ENCODE results near the gene TANGO2.

DNA sequence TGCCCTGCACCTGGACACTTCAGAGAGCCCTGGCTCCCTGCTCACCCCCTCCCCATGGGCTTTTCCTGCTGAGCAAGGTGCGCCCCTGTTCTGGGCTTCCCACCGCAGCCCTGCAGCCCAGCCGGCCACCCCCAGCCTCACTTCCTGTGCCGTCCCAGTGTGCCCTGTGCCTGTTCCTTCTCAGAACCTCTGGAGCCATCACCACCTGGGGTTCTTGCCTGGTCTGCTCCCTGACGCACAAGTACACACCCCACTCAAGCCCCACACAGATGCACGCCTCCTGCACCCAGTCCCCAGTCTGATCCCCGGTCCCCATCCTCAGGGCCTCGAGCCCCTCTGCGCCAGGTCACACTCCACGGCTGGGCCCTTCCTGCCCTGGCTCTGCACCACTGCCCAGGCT is 35.3 kb downstream of the TANGO2 start:
- TF ChIP-seq, protein P1, sequence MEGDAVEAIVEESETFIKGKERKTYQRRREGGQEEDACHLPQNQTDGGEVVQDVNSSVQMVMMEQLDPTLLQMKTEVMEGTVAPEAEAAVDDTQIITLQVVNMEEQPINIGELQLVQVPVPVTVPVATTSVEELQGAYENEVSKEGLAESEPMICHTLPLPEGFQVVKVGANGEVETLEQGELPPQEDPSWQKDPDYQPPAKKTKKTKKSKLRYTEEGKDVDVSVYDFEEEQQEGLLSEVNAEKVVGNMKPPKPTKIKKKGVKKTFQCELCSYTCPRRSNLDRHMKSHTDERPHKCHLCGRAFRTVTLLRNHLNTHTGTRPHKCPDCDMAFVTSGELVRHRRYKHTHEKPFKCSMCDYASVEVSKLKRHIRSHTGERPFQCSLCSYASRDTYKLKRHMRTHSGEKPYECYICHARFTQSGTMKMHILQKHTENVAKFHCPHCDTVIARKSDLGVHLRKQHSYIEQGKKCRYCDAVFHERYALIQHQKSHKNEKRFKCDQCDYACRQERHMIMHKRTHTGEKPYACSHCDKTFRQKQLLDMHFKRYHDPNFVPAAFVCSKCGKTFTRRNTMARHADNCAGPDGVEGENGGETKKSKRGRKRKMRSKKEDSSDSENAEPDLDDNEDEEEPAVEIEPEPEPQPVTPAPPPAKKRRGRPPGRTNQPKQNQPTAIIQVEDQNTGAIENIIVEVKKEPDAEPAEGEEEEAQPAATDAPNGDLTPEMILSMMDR (conservative IDR thresholded peaks at IDR 0.05) = no peak
- no peak for TF ChIP-seq ZFX (IDR thresholded peaks at IDR 0.05)

Data from C4-2B (cell line).